ENCODE results near the gene DCHS2.

The DCHS2 gene

GRCh38 chr4:154376486-154376885 is 115.1 kb downstream of the DCHS2 start:
- no peak for DNase-seq

- DNase-seq = no peak
Measured at GRCh38 chr4:154368060-154368459, 123.5 kb downstream of the DCHS2 start.

GRCh38 chr4:154367659-154368058 is 123.9 kb downstream of the DCHS2 start:
- DNase-seq = no peak

- DNase-seq = no peak
Measured at GRCh38 chr4:154366956-154367355, 124.6 kb downstream of the DCHS2 start.

DNA sequence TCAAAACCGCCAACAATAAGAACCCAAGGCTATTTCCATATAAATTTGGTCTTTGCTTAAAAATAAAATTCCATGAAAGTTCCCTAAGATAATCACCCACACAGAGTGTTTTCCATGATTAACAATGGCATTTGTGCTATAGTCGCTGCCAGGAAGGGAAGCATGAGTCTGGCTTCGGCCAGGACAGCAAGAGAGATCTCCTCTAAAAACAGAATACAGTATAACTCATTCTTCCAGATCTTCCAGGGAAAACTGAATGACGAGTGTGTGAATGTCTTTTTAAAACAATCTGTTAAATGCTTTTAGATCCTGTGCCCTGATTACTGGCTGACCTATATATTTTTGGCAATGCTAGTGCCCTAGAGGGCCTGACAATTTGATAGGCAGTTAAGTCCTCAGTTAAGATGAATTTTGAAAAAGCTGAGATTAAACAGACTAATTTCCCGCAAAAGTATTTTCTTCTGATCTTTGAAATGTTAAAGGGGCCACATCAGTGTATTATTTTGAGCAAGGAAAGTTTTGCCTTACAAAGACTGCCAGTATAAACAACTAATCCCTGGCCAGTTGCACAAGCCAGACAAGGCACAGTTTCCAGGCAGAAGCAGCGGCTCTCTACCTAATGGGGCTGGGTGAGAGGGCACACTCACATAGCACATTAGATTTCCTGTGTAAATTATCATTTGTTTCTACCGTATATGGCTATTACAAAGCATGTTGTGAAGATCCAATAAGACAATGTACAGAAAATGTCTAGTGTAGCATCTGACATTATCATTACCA is 127.3 kb downstream of the DCHS2 start:
- DNase-seq = no peak

- no peak for DNase-seq
Measured at GRCh38 chr4:154361450-154361849, 130.1 kb downstream of the DCHS2 start.

GRCh38 chr4:154360491-154360890 is 131.1 kb downstream of the DCHS2 start:
- DNase-seq = no peak

- no peak for DNase-seq
Measured at GRCh38 chr4:154354883-154355282, 136.7 kb downstream of the DCHS2 start.

DNA sequence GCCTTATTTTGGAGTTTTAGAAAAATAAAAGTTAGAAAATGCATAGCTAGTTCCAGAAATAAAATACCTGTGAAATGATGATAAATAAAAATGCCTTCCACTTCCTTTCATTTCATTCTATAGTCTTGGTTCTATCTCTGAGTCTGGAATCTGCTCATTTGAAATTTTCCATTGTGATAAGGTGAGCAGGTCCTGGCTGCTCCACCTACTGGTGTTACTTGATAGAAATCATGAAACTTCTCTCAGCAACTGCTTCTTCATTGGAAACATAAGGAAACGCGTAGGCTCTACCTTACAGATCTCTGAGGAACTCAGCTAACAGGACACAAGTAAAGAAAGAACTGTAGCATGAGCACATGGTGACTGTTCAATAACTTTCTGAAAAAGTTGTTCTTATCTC is 141.8 kb downstream of the DCHS2 start:
- DNase-seq = peak; percentile 5

DNA sequence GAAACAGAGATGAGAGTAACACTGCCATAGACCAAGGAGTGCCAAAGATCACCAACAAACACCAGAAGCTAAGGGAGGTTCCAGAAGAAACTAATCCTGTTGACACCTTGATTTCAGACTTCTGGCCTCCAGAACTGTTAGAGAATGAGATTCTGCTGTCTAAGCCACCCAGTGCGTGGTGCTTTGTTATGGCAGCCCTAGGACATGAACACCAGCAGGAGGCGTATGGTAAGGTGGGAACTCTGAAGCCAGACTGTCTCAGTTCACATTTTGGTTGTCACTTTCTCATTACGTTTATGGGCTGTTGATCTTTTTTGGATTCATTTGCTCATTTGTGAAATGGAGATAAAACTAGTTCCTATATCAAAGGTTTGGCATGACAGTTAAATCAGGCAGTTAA is 142.9 kb downstream of the DCHS2 start:
- DNase-seq = no peak

GRCh38 chr4:154345359-154345758 is 146.2 kb downstream of the DCHS2 start:
- no peak for DNase-seq

DNA sequence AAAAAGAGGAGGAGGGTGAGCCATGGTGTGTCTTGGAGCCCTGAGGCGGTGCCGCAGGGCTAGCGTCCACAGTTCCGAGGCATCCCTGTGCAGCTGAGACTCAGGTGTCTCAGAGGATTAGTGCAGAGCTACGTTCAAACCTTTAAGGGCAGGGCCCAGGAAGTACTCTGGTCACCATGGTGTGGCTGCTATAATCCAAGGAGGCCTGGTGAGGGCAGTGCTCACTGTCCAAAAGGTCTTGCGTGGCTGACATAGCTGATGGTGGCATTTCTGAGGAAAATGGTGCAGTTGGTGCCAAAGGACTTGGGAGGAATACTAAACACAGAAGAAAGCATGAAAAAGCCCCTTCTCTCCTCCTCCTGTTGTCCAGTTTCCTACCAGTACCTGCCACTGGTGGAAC is 146.9 kb downstream of the DCHS2 start:
- no peak for DNase-seq

DNA sequence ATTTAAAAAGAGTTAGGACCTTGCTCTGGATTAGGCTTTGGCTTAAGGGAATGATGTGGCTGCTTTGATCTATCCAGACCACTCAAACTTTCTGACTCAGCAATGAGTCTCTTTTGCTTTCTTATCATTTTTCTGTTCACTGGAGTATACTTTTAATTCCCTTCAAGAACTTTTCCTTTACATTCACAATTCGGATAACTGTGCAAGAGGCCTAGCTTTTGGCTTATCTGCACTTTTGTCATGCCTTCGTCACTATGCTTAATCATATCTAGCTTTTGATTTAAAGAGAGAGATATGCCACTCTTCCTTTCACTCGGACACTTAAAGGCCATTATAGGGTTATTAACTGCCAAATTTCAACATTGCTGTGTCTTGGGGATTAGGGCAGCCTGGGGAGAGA is 147.9 kb downstream of the DCHS2 start:
- DNase-seq = no peak

- no peak for DNase-seq
Measured at GRCh38 chr4:154341448-154341847, 150.2 kb downstream of the DCHS2 start.

GRCh38 chr4:154335588-154335987 is 156.0 kb downstream of the DCHS2 start:
- no peak for DNase-seq

DNA sequence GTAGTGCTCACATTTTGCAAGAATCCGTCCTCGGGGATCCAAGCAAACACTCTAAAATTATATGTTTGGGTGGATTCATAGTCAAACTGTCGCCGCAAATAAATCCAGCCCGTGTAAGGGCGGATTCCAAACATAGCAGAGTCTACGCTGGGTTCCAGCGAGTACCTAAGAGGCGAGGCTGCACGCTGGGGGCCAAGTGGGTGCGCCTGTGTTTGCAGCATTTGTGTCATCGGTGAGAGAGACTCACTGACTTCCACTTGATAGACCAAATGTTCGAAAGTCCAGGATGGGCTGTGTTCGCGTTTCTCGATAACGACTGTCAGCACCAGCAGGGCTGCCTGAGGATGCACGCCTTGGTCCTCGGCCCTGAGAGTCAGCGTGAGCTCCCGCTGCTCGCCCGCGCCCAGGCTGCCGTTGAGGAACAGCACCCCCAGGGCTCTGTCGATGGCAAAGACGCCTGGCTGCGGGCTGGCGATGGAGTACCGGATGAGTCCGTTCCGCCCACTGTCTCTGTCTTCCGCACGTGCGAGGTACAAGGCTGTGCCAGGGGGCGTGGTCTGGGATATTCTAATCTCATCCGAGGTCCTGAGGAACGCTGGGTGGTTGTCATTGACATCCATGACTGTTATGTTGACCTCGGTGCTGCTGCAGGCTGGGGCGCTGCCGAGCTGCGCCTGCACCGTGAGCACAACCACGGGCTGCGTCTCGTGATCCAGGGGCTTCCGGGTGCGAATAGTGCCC is 158.7 kb downstream of the DCHS2 start:
- peak; percentile 26 for DNase-seq

DNA sequence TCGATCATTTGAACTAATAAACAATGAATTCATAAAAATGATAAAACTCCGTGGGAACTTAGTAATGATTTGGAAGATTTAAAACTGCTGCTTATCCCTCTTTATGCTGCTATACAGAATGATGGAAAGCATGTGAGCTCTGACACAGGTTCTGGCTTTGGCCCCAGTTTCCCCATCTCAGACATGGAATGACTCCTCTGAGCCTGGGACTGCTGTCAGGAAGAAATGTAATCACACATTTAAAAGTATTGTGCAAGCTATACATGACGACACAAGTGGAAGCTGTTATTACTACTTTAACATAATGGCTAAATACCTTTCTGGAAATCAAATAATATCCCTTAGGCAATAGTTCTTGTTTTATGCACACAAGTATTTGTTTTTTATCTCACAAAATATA is 161.7 kb downstream of the DCHS2 start:
- no peak for DNase-seq

- peak; percentile 6 for DNase-seq
Measured at GRCh38 chr4:154329268-154329868, 162.2 kb downstream of the DCHS2 start.

DNA sequence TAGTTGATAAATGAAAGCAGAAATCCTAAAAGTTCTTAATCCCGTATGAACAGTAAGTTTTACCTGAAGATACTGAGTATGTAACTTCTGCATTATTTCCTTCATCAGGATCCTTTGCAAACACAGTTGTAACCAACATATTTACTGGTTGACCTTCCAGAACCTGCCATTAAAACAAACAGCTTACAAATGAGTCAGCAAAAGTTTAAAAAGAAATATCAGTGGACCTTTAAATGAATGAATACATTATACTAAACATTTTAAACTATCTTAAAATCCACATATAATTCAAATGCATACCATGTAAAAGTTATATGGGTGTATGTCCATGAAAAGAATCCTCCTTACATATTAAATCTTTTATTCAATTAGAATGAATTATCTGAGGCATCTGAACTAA is 163.6 kb downstream of the DCHS2 start:
- DNase-seq = no peak

GRCh38 chr4:154320521-154320920 is 171.1 kb downstream of the DCHS2 start:
- DNase-seq = no peak

GRCh38 chr4:154319736-154320135 is 171.9 kb downstream of the DCHS2 start:
- no peak for DNase-seq

DNA sequence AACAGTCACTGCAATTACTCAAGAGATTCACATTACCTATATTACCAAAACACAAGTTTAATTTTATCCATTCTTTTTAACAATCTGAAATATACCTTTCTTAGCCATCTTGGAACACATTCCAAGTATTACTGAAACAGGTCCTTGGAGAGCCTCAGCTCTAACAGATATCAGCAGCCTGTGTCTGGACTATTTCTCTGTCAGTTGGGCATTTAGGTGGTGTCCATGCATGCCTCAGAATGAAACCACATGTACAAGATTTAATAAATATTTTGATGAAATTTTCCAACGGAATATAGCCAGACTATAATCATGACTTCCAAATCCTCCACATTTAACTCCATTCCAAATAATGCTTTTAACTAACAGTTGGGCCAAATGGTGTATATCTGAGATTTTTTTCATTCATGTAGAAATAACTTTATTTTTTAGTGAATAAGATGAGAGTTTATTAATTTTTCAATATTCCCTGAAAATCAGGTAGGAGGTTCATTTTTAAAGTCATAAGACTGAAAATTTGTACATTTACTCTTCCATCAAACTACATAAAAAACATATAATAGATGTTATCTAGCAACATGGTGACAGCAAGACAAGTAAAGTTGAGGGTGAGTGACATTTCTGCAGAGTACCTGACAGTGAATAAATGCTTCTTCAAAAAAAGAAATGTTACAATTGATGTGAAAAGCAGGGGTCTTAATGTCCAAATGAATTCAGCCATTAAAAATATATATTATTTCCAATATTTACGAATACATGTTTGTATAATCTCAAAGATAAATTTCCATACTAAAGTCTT is 174.2 kb downstream of the DCHS2 start:
- no peak for DNase-seq

- no peak for DNase-seq
Measured at GRCh38 chr4:154315741-154316140, 175.9 kb downstream of the DCHS2 start.

Measured in RPMI8226 (cell line).